Endothelial cell (in vitro differentiated cells): ENCODE measurements around the gene CD160. TPM values are rescaled to one million over a fixed set of nuclear protein-coding genes. Genes with fewer than 3 reads are reported as not detected.

Source experiments
- DNase-seq: peaks from one replicate; pipeline ENCODE4 v3.0.0; 2021; ENCODE audit warnings: low spot score
- H3K27ac Mint-ChIP-seq: one replicate; pipeline ENCODE4 v1.8.0; 2021; ENCODE audit warnings: mixed read lengths, inconsistent platforms; ENCODE audit not compliant: unreplicated experiment
- H3K27me3 Mint-ChIP-seq: one replicate; pipeline ENCODE4 v1.8.0; 2021; ENCODE audit warnings: mild to moderate bottlenecking, moderate library complexity, mixed read lengths, inconsistent platforms; ENCODE audit not compliant: unreplicated experiment
- H3K36me3 Mint-ChIP-seq: one replicate; pipeline ENCODE4 v1.8.0; 2021; ENCODE audit warnings: mild to moderate bottlenecking, low read depth, mixed read lengths, inconsistent platforms; ENCODE audit not compliant: unreplicated experiment
- H3K4me1 Mint-ChIP-seq: one replicate; pipeline ENCODE4 v1.8.0; 2021; ENCODE audit warnings: mild to moderate bottlenecking, mixed read lengths, inconsistent platforms; ENCODE audit not compliant: unreplicated experiment
- H3K4me3 Mint-ChIP-seq: one replicate; pipeline ENCODE4 v1.8.0; 2021; ENCODE audit warnings: mild to moderate bottlenecking, mixed read lengths, inconsistent platforms; ENCODE audit not compliant: unreplicated experiment
- H3K9me3 Mint-ChIP-seq: one replicate; pipeline ENCODE4 v1.8.0; 2021; ENCODE audit warnings: mixed read lengths, inconsistent platforms; ENCODE audit not compliant: unreplicated experiment
- total RNA-seq: library from RNA; stranded (reverse); fragmentation: NEBNext Ultra II Directional; extraction: Animal tissue kit (Norgen Biotek cat#: 25700); gene quantifications from one replicate; pipeline ENCODE4 v1.2.1, GENCODE V29; 2021; ENCODE audit not compliant: unreplicated experiment
- TF ChIP-seq, protein P1 (sequence below): fragments of 200-600 bp; sonication (generic); IDR thresholded peaks from one replicate; pipeline ENCODE4 v1.5.0; 2021; ENCODE audit warnings: antibody characterized with exemption; ENCODE audit not compliant: unreplicated experiment

The CD160 gene
- total RNA-seq, 1 donor from 2014 or later: not detected

DNA sequence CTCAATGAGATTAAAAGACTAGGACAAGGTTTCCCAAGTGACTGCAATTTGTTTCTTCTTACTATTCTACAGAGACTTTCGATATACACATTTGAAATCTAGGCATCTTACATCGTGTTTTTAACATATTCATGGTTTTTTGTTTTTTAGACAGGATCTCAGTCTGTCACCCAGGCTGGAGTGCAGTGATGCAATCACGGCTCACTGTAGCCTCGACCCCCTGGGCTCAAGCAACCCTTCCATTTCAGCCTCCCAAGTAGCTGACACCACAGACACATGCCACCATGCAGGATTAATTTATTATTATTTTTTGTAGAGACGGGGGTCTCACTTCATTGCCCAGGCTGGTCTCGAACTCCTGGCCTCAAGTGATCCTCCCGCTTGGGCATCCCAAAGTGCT lies 13.7 kb upstream of the CD160 start:
- H3K4me3 Mint-ChIP-seq: no peak overlapping the region
- no peaks in the 10 kb centered on the region for H3K4me1 Mint-ChIP-seq
- no peaks in the 10 kb centered on the region for H3K36me3 Mint-ChIP-seq
- H3K27me3 Mint-ChIP-seq: no peaks in the 10 kb centered on the region
- no peak for DNase-seq
- H3K27ac Mint-ChIP-seq: no peak overlapping the region
- TF ChIP-seq, protein P1, sequence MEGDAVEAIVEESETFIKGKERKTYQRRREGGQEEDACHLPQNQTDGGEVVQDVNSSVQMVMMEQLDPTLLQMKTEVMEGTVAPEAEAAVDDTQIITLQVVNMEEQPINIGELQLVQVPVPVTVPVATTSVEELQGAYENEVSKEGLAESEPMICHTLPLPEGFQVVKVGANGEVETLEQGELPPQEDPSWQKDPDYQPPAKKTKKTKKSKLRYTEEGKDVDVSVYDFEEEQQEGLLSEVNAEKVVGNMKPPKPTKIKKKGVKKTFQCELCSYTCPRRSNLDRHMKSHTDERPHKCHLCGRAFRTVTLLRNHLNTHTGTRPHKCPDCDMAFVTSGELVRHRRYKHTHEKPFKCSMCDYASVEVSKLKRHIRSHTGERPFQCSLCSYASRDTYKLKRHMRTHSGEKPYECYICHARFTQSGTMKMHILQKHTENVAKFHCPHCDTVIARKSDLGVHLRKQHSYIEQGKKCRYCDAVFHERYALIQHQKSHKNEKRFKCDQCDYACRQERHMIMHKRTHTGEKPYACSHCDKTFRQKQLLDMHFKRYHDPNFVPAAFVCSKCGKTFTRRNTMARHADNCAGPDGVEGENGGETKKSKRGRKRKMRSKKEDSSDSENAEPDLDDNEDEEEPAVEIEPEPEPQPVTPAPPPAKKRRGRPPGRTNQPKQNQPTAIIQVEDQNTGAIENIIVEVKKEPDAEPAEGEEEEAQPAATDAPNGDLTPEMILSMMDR: no peak
- no peaks in the 10 kb centered on the region for H3K9me3 Mint-ChIP-seq

DNA sequence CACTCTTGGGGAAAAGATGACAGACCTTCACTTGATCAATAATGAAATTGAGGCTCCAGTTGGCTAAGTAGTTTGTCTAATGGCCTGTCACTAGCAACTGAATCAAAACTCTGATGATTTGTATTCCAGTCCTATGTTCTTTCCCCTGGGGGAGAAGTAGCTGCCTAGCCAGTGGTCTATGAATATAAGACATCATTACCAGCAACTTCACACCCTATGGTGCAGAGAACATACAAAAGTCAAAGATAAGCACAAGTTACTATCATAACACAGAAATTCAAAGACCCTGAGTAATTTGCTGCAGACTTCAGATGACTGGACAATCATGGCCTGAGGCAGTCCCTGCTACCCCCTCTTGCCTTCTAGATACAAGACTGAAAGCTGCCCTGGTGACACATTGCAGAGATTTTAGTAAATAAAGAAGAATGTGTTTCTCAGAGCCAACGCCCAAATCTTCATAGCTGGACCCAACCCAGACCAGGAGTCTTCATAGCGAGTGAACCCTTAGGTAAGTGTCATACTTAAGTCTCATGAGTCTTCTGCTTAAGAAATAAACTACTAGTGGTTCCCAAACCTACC lies 13.1 kb upstream of the CD160 start:
- DNase-seq: no peak
- no peaks in the 10 kb centered on the region for H3K9me3 Mint-ChIP-seq
- TF ChIP-seq, protein P1: no peak
- no peak overlapping the region for H3K27ac Mint-ChIP-seq
- H3K4me3 Mint-ChIP-seq: no peak overlapping the region
- H3K4me1 Mint-ChIP-seq: no peaks in the 10 kb centered on the region
- no peaks in the 10 kb centered on the region for H3K36me3 Mint-ChIP-seq
- H3K27me3 Mint-ChIP-seq: no peaks in the 10 kb centered on the region

DNA sequence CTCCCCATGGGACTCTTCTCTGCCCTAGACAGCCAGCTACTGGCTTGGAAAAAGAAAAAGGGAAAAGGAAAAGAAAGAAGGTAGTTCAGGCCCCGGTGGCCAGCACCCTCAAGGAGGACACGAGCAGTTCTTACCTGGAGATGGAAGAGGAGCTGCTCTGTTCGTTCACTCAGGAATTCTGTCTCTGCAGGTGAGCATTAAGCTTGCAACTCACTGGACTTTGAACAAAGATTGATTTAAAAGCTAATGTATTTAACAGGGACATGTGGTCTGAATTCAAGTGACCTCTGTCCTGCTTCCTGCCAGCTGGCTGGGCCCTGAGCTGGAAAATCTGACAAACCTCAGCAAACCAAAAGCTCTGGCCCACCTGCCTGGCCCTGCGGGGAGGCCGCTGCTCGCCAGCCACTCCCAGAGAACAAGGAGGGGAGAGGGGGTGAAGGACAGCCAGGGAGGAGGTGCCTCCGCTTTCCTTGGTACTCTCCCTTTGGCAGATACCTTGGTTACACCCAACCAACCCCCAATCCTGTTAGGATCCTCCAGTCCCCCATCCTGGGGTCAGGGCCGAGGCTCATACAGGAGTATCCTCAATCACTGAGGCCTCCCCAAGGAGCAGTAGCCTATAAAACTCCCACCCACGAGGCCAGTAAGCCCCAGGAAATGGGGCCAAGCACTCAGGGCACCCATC lies 12.0 kb upstream of the CD160 start, which contains the start of gene PDZK1:
Gene PDZK1 (minus strand): TSS at position 186 of the 685 bp plus-strand sequence. CDS start 19,347 bp downstream, outside the sequence.
- Mint-ChIP-seq H3K36me3 (no peaks in the 10 kb centered on the region), H3K4me3 (no peak within 1 kb of the TSS), H3K9me3 (no peaks in the 10 kb centered on the region), H3K4me1 (no peaks in the 10 kb centered on the region), H3K27me3 (no peaks in the 10 kb centered on the region), H3K27ac (no peak within 1 kb of the TSS)
- TF ChIP-seq, protein P1: no peak
- no peak for DNase-seq

DNA sequence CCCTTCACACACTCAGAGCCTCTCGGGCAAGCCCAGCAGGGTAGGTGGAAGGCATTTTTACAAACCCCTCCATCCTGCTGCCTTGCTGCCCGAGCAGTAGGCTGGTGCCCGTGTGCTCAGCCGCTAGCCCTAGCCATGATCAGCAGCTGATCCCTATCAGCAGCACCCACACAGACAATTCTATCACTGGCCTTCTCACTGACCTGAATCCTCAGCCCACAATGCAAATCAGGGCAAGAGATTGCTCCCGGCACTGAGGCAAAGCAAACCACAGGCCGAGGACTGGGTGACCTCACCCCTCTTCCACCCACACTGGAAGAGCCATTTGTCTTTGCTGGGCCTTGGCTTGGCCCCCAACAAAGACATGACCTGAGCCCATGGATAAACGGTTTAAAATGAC lies 11.2 kb upstream of the CD160 start:
- TF ChIP-seq, protein P1: no peak
- DNase-seq: no peak
- no peaks in the 10 kb centered on the region for H3K36me3 Mint-ChIP-seq
- no peaks in the 10 kb centered on the region for H3K9me3 Mint-ChIP-seq
- no peaks in the 10 kb centered on the region for H3K27me3 Mint-ChIP-seq
- H3K27ac Mint-ChIP-seq: no peak overlapping the region
- H3K4me1 Mint-ChIP-seq: no peaks in the 10 kb centered on the region
- no peak overlapping the region for H3K4me3 Mint-ChIP-seq
